Measurements from ENCODE around the gene MRPS33. TPM values are rescaled to one million over a fixed set of nuclear protein-coding genes. Genes with fewer than 3 reads are reported as not detected.

The MRPS33 gene
- total and polyA plus RNA-seq, 2 of the 8 experiments (the other 6 are each of a cell fraction or from before 2014, with no cell fraction given): 22.9 to 62.6 TPM

DNA sequence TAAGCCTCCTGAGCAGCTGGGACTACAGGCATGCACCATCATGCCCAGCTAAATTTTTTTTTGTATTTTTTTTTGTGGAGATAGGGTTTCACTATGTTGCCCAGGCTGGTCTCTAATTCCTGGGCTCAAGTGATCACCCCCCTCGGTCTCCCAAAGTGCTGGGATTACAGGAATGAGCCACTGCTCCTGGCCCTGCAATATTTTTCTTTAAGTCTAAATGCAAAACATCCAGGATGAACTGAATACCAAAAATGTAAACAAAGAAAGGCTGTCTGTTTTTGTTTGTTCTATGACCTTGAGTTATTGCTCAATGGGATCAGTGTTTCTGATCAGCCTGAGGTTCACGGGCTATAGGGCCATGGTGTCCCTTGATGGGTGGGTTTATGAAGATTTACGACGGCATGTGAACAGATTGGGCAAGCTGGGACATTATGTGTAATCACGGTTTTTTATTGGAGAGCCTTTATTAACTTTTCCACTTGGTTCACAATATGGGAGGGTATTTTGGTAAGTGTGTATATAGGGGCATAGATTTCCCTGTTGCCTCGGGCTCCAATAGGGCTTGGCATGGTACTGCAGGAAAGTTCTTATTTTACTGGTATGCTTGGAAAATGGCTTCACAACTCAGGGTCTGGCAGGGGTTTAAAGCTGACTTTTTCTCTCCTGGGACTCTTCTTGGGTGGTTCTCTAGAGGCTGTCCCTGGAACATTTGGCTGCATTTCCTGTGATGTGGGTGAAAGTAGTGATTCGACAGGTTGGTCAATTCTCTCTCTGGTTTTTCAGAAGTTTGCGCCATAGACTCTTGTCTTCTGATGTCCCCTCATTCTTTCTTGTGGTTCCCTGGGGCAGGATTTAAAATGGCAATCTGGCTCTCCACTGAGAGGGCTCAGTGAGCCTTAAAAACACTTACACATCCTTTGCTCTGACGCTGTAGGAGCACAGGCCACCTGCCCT lies 41.6 kb downstream of the MRPS33 start:
- H3K79me2 ChIP-seq (ENCODE audit: control insufficient read depth in 1 of 2, insufficient read depth in 2 of 2, low read length in 2 of 2): no peaks in the 10 kb centered on the region
- H2BK120ac ChIP-seq (replicated peaks; ENCODE audit: low read depth, low read length): no peak overlapping the region
- H3K9me3 ChIP-seq (ENCODE audit: insufficient read depth in 2 of 2, low read depth in 1 of 2, low read length in 1 of 2): no peaks in the 10 kb centered on the region
- no peak overlapping the region for H2BK5ac ChIP-seq (ENCODE audit: low read depth, low read length)
- no peak overlapping the region for H3K27ac ChIP-seq (ENCODE audit: low read depth, low read length)
- H3K23ac ChIP-seq (ENCODE audit: insufficient read length): no peak overlapping the region
- H2BK12ac ChIP-seq (ENCODE audit: low read depth, low read length): no peak overlapping the region
- 85% methylated on average over 9 of the region's 9 CpGs; no CpG with 5 or more reads in 1 of the 2 experiments for WGBS, 2 experiments (ENCODE audit: extremely low coverage in 1 of 2, insufficient coverage in 1 of 2, insufficient read length in 1 of 2, insufficient replicate concordance in 2 of 2, low coverage in 1 of 2, low lambda C conversion rate in 2 of 2, missing lambda C conversion rate in 1 of 2)
- H4K20me1 ChIP-seq (replicated peaks in 1 of 2; ENCODE audit: control insufficient read depth in 1 of 2, insufficient read depth in 2 of 2, low read length in 2 of 2): no peaks in the 10 kb centered on the region
- no peaks in the 10 kb centered on the region for H3K4me1 ChIP-seq (replicated peaks in 1 of 4; ENCODE audit: control insufficient read depth in 3 of 4, insufficient read depth in 4 of 4, low read length in 3 of 4)
- no peak overlapping the region for H3K4ac ChIP-seq (replicated peaks; ENCODE audit: insufficient read length, low read depth, low read length)
- no peak overlapping the region for H2AFZ ChIP-seq (ENCODE audit: low read length)
- ChIA-PET POLR2A (ENCODE audit: partially characterized antibody) (interaction anchor here (0.7 to 0.8 kb wide), 2 partner anchors 12 to 317 kb away, joined by 3 read pairs; no protein-coding TSS in a partner anchor), CTCF (ENCODE audit: partially characterized antibody) (interaction anchor here (7.2 kb wide), 1 partner anchor 10 kb away, joined by 36 read pairs; no protein-coding TSS in a partner anchor)
- no peaks in the 10 kb centered on the region for H3K79me1 ChIP-seq (ENCODE audit: low read depth, low read length)
- H3K4me2 ChIP-seq (ENCODE audit: insufficient read depth in 1 of 2, low read depth in 2 of 2, low read length in 2 of 2): no peak overlapping the region
- no peak overlapping the region for H4K91ac ChIP-seq (replicated peaks; ENCODE audit: insufficient read length, low read length)
- no peak overlapping the region for H3K9ac ChIP-seq (replicated peaks in 1 of 4; ENCODE audit: extremely low read depth in 1 of 4, low read depth in 3 of 4, low read length in 3 of 4)
- no peak for FAIRE-seq
- H3K14ac ChIP-seq (ENCODE audit: insufficient read length): no peak overlapping the region
- no peak overlapping the region for H2BK20ac ChIP-seq (ENCODE audit: low read length)
- H3K56ac ChIP-seq (replicated peaks; ENCODE audit: insufficient read length, low read depth, low read length): no peak overlapping the region
- no peak overlapping the region for H3K18ac ChIP-seq (ENCODE audit: extremely low read depth, low read length)
- no peaks in the 10 kb centered on the region for H3K36me3 ChIP-seq (ENCODE audit: control insufficient read depth in 2 of 4, insufficient read depth in 4 of 4, low read length in 3 of 4)
- no peak overlapping the region for H3K4me3 ChIP-seq (ENCODE audit: extremely low read depth in 1 of 4, insufficient read depth in 2 of 4, low read depth in 3 of 4, low read length in 4 of 4)
- no peaks in the 10 kb centered on the region for H3K23me2 ChIP-seq (ENCODE audit: low read depth, low read length)
- no peak overlapping the region for H4K8ac ChIP-seq (ENCODE audit: extremely low read depth, insufficient read depth, low read length)
- no peak overlapping the region for H2BK15ac ChIP-seq (ENCODE audit: low read length)
- H4K5ac ChIP-seq (ENCODE audit: insufficient read length, low read depth, low read length): no peak overlapping the region
- DNase-seq (ENCODE audit: low read depth in 1 of 2, low spot score in 2 of 2): no peak
- H3K27me3 ChIP-seq (replicated peaks in 1 of 4; ENCODE audit: control insufficient read depth in 3 of 4, extremely low read depth in 1 of 4, insufficient read depth in 3 of 4, low read length in 3 of 4): no peaks in the 10 kb centered on the region
- no peak overlapping the region for H2AK5ac ChIP-seq (ENCODE audit: low read depth, low read length)
- TF ChIP-seq YY1 (IDR thresholded peaks at IDR 0.05; ENCODE audit: low read depth, low read length) (no peak), KDM4A (IDR thresholded peaks at IDR 0.05; ENCODE audit: low read depth, low read length, severe bottlenecking) (no peak), GABPA (IDR thresholded peaks at IDR 0.05; ENCODE audit: borderline replicate concordance, insufficient read depth, low read length) (no peak), TBP (IDR thresholded peaks at IDR 0.05; ENCODE audit: low read depth, low read length) (no peak), EZH2 (IDR thresholded peaks at IDR 0.05; ENCODE audit: low read depth, low read length, severe bottlenecking) (no peak), BRCA1 (IDR thresholded peaks at IDR 0.05; ENCODE audit: low read depth, low read length) (no peak), CHD1 (IDR thresholded peaks at IDR 0.05; ENCODE audit: low read depth, low read length) (no peak), CBX8 (IDR thresholded peaks at IDR 0.05; ENCODE audit: borderline replicate concordance, low read depth, low read length) (no peak), KDM1A (IDR thresholded peaks at IDR 0.05; ENCODE audit: borderline replicate concordance, low read length) (no peak), HDAC6 (IDR thresholded peaks at IDR 0.05; ENCODE audit: low read depth, low read length) (no peak), SRF (IDR thresholded peaks at IDR 0.05; ENCODE audit: low read depth, low read length) (no peak), SP4 (IDR thresholded peaks at IDR 0.05; ENCODE audit: low read length) (no peak), POLR2A (IDR thresholded peaks at IDR 0.05; ENCODE audit: control extremely low read depth in 1 of 2, low read depth in 2 of 2, low read length in 2 of 2) (no peak)

Data from H1 (cell line).